DMS153 treated with DMSO at 0.1 percent for 48 hours (cell line): ENCODE results near the gene ACTR2.
"Not testable (repeated sequence)": the region's sequence is repeated elsewhere in the genome, so short reads cannot be mapped to it uniquely, and the experiment has no call there.

ENCODE experiments used
- DNase-seq: peaks from one replicate; lab custom pipeline; 2025; ENCODE audit not compliant: unreplicated experiment; lab: John Stamatoyannopoulos, UW

Gene ACTR2

DNA sequence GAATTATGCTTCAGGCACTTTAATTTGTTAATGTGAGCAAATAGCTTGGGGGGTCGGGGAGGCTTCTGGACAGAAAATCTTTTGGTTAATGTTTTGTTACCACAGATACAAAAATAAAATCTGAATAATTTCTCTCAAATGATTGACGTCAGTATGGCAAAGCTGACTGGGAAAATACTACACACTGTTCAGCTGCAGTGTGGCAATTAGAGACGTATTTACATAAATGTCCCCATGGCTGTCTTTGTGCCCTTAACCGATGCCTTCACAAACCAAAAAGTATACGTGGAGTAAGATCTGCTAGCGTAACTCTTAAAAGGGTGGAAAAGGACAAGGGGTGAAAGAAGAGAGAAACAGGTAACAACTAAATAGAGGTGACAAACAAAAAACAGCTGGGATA is 83.4 kb downstream of the ACTR2 start:
- DNase-seq = no peak

DNA sequence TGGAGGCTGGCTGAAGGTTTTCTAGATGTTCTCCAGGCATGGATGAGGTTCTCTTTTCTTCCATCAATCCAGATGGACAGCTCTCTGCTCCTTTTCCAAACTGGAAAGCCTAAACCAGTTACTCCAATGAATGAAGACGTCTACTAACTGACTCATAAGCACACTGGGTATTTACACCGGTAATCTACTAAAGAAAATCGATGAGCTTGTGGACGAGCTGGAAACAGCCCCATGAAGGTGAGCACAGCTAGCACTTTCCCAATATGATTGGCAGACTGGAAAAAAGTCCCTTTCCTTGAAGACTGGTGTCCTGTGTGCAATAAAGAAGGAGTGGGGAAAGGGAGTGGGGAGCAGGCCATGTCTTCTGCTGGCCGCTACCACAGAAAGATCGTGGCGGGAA is 84.0 kb downstream of the ACTR2 start:
- no peak for DNase-seq

DNA sequence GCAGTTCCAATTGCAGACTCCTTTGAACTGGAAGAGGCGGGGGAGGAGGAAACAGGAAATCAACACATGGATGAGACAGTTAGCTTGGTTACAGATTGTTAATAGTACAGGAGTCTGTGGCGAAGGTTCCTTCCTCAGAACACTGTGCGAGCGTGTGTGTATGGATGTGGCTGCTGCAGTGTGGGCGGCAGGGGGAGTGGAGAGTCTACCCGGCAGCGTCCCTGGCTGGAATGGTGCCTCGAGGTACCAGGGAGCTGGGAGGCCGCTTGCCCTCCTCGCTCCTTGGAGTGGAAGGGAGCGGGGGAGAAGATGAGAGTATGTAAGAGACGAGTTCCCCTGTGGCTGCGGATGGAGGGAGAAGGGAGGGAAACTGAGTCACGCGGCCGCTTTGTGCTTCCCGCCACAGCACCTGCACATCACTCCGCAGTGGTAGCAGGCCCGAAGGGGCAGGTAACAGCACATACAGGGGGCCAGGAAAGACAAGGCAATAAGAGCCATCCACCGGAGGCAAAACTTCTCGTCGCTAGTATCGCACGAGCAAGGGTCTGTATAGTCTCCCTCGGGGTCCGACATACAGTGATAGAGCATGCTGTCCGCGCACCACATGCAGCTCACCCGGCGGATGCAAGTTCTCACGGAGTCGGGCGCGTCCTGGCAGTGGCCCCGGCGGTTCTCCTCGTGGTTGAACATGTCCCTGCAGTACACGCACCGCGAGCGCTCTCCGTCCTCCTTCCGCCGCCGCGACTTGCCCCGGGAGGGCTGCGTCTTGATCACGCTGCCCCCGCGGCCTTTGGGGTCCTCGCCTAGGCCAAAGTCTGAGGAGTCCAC is 85.7 kb downstream of the ACTR2 start:
- no peak for DNase-seq

DNA sequence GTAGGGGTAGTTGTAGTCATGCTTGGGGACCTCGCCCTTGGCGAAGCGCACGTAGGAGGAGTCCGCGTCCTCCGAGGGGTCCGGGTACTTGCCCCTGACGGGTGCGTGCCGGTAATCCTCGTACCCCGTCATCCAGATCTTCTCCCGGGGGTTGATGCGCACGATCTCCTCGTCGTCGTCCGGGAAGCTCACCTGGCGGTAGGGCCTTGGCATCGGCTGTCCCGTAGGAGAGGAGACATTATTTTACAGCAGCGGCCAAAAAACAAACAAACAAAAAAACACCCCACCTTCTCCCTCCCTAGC is 86.3 kb downstream of the ACTR2 start:
- no peak for DNase-seq

DNA sequence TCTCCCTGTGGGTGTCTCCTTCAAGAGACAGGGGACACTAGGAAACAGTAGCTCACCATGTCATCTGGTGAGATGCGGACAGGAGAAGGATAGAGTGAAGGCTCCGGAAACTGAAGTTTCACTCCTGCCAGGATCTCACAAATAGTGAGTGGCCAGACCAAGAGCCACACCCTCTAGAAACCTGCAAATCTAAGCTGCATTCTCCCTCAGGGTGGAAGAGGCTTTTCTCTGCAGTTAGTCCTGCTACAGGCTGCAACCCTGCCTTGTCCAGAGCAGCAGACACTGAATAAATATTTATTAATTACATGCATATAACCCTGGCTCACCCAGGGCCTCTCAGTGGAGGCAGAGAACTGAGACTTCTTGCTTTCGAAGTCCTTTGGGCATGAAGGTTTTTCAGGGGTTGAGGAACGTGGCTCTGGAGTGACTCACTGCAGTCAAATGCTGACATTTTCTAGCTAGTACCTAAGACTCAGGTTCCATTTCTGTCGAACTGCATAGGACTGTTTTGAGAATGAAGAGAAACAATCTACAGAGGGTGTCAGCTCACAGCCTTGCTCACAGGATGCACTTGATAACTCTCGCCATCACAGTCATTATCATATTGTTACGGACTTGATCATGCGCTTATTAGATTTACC is 87.3 kb downstream of the ACTR2 start:
- DNase-seq = no peak

DNA sequence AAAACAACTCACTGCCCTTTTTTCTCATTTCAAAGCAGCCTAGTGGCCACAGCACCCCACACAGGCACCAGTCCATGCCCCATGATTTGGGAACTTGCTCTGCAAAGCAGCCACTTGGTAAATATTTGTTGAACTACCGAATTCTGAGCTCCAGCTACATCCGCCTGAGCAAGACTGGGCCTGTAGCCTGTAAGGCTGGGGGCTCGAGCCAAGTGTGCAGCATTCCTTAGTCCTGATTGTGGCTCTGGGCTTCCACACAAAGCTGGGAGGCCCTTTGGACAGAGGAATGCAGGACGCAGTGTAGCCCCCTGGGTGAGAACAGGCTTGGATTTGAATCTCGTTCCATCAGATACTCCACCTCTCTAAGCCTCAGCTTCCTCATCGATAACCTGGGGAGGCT is 88.4 kb downstream of the ACTR2 start:
- no peak for DNase-seq

DNA sequence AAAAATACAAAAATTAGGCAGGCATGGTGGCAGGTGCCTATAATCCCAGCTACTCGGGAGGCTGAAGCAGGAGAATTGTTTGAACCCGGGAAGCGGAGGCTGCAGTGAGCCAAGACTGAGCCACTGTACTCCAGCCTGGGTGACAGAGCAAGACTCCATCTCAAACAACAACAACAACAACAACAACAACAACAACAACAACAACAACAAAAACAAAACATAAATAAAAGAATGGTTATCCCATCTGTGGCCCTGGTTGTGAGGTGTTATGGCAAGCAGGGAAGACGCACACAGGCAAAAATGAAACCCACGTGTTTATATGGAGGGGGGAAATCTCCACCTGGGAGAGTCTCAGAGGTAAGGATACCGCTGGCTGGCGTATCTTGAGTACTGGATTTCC is 89.7 kb downstream of the ACTR2 start:
- DNase-seq = not testable (repeated sequence)

DNA sequence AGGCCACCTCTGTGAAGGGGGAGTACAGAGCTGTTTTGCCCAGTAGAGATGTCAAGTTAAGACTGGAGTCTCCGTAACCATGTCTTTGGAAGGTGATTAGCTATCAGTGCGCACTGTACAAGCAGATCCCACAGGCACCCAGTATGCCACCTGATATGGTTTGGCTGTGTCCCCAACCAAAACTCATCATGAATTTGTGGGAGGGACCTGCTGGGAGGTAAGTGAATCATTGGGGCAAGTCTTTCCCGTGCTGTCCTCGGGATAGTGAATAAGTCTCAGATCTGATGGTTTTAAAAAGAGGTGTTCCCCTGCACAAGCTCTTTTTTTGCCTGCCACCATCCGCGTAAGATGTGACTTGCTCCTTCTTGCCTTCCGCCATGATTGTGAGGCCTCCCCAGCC is 90.2 kb downstream of the ACTR2 start:
- no peak for DNase-seq

DNA sequence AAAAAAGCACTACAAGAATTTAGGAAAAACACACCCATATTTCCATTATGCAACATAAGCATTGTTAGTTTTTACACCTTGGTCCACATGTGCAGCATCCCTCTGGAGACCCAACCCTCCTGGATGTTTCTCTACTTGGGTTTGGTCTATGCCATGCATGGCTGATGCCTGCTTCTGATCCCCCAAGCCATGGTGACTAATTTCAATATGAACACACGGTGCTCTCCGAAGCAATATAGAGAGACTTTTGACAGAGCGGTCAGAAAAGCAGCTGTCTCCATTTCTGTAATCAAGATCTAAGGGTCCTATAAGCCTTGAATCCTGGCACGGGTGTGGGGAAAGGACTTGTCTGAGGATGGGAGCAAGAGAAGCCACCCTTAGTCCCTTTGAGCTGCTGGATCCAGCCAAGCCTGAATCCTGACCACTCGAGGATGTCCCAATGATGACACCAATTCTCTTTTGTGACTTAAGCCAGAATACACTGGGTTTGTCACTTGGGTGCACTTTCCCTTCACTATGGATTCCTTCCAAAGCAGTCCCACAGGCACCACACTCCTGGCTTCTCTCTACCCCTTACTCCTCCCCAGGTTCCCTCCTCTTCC is 91.5 kb downstream of the ACTR2 start:
- DNase-seq = no peak

DNA sequence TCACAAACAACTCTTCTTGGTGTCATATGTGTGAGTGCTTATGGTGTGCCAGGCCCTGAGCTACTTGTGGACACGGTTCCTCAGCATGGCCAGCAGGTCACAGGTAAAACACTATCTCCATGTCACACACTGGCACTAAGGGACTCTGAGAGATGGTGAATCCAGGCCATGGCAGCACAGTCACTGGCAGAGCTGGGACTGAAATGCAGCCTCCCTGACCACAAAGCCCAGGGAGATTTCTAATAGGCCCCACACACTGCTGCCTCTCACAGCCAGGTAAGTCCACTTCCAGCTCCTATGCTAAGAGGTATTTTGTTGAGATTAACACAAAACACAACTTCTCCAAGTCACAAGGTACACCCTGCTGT is 92.0 kb downstream of the ACTR2 start:
- DNase-seq = no peak

DNA sequence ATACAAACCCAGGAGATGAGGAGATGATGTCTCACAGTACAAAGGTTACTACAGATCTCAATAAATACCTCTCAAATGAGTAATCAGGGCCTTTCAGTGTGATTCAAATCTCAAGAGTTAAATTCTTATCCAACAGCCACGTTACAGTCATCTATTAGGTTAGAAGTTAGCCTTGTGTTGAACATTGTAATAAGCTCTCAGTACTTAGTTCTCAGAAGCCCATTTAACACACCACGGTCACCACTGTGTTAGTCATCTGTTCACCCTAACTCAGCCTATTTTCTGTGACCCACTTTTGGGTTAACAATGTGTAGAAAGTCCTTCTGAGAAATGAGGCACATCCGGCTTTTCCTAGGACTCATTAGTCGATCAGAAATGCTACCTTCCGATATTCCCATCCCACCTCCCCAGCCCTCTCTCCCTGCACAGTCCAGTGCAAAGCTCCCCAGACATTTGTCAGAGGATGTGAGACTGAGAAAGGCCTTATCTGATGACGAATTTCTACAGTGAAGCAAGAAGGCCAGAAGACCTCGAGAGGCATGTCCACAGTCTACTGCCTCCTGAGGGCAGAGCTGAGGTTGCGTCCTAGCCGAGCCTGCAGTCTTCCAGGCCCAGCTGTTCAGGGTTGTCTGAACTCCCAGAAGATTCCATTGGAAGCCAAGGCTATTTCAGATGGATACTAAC is 92.6 kb downstream of the ACTR2 start:
- DNase-seq = no peak
